Fibroblast of villous mesenchyme (primary cell): ENCODE measurements around the gene JPT2. TPM values are rescaled to one million over a fixed set of nuclear protein-coding genes. Genes with fewer than 3 reads are reported as not detected.

ENCODE experiments used
- DNase-seq: peaks from one replicate; pipeline ENCODE4 v3.0.0-alpha.2; 2010; ENCODE audit warnings: low read depth
- H3K4me3 ChIP-seq: 2 replicates; pipeline ENCODE4 v1.5.1; 2011; ENCODE audit warnings: low read depth, mild to moderate bottlenecking, low read length
- total RNA-seq: library from RNA; depleted of rRNA; stranded (reverse); fragments of >200 nt; gene quantifications from 2 replicates; pipeline ENCODE4 v1.2.3, GENCODE V29; 2012
- TF ChIP-seq, protein P1 (sequence below): IDR thresholded peaks from 2 replicates; pipeline ENCODE4 v1.5.1; 2012; ENCODE audit warnings: low read depth, mild to moderate bottlenecking, low read length; ENCODE audit not compliant: insufficient read depth

The JPT2 gene
- 39.3 and 61.7 TPM in 2 replicates for total RNA-seq

GRCh38 chr16:1677942-1678499, at the start of gene JPT2:
TSS of gene JPT2 (plus strand) at chr16:1678279. CDS start at chr16:1678313, 34 bp downstream.
- DNase-seq, result peak; percentile 97
- TF ChIP-seq, protein P1, sequence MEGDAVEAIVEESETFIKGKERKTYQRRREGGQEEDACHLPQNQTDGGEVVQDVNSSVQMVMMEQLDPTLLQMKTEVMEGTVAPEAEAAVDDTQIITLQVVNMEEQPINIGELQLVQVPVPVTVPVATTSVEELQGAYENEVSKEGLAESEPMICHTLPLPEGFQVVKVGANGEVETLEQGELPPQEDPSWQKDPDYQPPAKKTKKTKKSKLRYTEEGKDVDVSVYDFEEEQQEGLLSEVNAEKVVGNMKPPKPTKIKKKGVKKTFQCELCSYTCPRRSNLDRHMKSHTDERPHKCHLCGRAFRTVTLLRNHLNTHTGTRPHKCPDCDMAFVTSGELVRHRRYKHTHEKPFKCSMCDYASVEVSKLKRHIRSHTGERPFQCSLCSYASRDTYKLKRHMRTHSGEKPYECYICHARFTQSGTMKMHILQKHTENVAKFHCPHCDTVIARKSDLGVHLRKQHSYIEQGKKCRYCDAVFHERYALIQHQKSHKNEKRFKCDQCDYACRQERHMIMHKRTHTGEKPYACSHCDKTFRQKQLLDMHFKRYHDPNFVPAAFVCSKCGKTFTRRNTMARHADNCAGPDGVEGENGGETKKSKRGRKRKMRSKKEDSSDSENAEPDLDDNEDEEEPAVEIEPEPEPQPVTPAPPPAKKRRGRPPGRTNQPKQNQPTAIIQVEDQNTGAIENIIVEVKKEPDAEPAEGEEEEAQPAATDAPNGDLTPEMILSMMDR, result no peak
- H3K4me3 ChIP-seq, result peak within 1 kb of the TSS; percentile 78

DNA sequence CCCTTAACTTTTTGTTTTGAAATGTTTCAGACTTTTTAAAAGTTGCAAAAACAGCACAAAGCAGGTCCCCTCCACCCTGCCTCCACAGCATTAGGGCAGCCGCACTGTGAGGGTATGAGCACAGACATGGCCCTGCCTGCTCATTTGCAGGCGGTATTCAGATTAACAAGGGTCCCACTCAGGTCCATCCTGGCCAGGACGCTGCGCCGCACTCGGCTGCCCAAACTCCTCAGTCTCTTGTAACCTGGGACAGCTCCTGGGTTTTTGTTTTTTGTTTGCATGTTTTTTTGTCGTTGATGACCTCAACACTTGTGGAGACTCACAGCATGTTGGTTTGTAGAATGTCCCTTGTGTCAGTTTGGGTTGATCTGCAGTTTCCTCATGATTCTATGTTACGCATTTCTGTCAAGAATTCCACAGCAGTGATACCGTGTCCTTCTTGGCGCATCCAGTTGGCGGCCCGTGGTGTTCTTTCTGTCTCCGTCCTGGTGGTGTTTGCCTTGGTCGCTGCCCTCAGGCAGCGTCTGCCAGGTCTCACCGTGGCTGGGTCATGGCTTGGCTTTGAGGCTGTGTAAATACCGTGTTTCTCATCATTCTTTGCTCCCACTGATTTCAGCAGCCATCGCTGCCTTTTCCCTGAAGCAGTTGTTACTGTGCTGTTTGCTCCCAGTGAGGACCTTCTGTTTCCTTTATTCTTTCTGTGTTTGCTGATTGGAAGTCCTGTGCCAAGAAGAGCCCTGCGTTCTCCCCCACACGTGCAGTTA, 47.4 kb upstream of the JPT2 start:
- TF ChIP-seq, protein P1, result no peak
- H3K4me3 ChIP-seq, result no peak overlapping the region
- no peak for DNase-seq

DNA sequence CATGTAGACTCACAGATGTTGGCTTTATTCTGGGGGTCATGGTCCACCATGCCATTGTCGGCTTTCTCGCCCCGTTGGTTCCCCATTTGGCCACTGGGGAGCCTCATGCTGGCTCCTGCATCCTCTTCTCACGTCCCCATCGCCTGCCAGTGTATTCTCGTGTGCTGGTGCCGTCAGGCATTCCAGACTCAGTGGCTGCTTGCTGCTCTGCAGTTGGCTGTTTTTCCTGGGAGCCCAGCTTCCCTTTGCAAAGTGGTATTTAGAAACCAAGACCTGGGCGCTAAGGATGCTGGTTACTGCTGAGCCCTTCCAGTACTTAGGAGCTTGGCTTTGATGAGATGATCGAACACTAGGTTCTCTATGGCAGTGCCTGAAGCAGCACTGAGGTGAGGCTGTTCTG, 46.8 kb upstream of the JPT2 start:
- DNase-seq, result no peak
- TF ChIP-seq, protein P1, result no peak
- H3K4me3 ChIP-seq, result no peak overlapping the region

DNA sequence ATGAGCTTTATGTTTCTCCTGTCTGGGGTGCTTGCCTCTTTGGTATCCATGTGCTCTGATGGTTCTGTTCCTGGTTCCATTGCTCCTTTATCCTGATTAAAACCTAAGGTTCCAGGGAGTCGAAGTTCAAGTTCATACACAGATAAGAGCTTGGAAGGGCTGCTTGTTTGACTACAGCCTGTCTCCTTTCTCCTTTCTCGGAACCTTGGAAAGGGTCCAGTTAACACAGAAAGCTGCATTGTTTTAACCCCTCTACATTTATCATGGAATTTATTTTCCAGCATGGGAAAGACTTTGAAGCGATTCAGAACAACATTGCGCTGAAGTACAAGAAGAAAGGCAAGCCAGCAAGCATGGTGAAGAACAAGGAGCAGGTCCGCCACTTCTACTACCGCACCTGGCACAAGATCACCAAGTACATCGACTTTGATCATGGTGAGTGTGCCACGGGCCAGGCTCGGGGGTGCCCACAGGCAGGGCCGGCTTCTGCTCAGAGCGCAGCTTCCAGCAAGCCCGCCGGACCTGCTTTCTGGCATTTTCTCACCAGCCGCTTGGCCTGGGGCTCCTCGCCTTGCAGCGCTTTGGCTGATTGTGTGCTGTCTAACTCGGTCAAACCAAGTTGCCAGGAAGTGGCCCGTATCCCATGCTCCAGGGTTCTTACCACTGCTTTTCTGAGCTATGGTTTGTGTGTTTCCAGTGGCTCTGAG, 46.0 kb upstream of the JPT2 start:
- TF ChIP-seq, protein P1, result no peak
- no peak overlapping the region for H3K4me3 ChIP-seq
- DNase-seq, result no peak

- TF ChIP-seq, protein P1, result no peak
- no peak for DNase-seq
- no peak overlapping the region for H3K4me3 ChIP-seq
Observed at GRCh38 chr16:1632638-1632970, 45.5 kb upstream of the JPT2 start.

GRCh38 chr16:1633310-1633709, 44.8 kb upstream of the JPT2 start:
- DNase-seq, result no peak
- H3K4me3 ChIP-seq, result no peak overlapping the region
- TF ChIP-seq, protein P1, result no peak
